Large intestine (tissue), 3 donors: ENCODE measurements around the gene KIF13A. TPM values are rescaled to one million over a fixed set of nuclear protein-coding genes. Genes with fewer than 3 reads are reported as not detected.

Experiments used
- DNase-seq, 2 donors: peaks; one replicate each; pipeline versions ENCODE4 v3.0.0 to v3.0.0-alpha.2; 2013
- H3K27ac ChIP-seq: one replicate; pipeline ENCODE4 v1.5.1; 2013; ENCODE audit warnings: low read length
- H3K27me3 ChIP-seq: 2 replicates; pipeline ENCODE4 v1.6.1; 2013; ENCODE audit warnings: low read length; ENCODE audit not compliant: control insufficient read depth, insufficient read depth
- H3K36me3 ChIP-seq: 2 replicates; pipeline ENCODE4 v1.6.1; 2013; ENCODE audit warnings: low read length; ENCODE audit not compliant: control insufficient read depth, insufficient read depth
- H3K4me1 ChIP-seq: one replicate; pipeline ENCODE4 v1.6.1; 2013; ENCODE audit warnings: low read length; ENCODE audit not compliant: control insufficient read depth, insufficient read depth
- H3K4me3 ChIP-seq: one replicate; pipeline ENCODE4 v1.5.1; 2013; ENCODE audit warnings: low read length
- H3K9me3 ChIP-seq: one replicate; pipeline ENCODE4 v1.6.1; 2013; ENCODE audit warnings: mild to moderate bottlenecking, low read depth, low read length, moderate library complexity; ENCODE audit not compliant: control insufficient read depth
- WGBS: methylation state at CpG from one replicate; pipeline ENCODE4 v1.1.5; 2013; ENCODE audit warnings: low lambda C conversion rate; ENCODE audit not compliant: insufficient coverage; 5-methylcytosine and 5-hydroxymethylcytosine counted together
- polyA plus RNA-seq: library from polyadenylated mRNA; unstranded; fragments of 120-200 nt; gene quantifications from one replicate; pipeline ENCODE4 v1.2.1, GENCODE V29; 2013

The KIF13A gene
- polyA plus RNA-seq, 1 donor: 34.4 TPM

DNA sequence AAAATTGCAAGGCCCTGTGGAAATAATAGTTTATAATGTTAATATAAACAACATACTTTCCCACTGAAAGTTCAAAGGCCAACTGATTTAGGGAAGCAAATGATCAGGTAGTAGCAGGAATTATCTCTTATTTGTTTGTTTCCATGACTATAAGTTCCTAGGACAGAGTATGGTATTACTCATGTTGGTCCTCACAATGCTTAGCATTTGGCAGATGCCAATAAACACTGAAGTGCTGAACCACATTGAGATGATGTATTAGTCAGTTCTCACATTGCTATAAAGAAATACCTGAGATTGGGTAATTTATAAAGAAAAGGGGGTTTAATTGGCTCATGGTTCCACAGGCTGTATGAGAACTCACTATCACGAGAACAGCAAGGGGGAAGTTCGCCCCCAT is 151.1 kb downstream of the KIF13A start:
- Histone ChIP-seq H3K9me3 (no peaks in the 10 kb centered on the region), H3K36me3 (peaks cover 33% of the 10 kb centered on the region), H3K4me1 (no peaks in the 10 kb centered on the region), H3K27me3 (no peaks in the 10 kb centered on the region), H3K4me3 (no peak overlapping the region), H3K27ac (no peak overlapping the region)
- no peak for DNase-seq
- WGBS: no CpG with 5 or more reads among the region's 2 CpGs

DNA sequence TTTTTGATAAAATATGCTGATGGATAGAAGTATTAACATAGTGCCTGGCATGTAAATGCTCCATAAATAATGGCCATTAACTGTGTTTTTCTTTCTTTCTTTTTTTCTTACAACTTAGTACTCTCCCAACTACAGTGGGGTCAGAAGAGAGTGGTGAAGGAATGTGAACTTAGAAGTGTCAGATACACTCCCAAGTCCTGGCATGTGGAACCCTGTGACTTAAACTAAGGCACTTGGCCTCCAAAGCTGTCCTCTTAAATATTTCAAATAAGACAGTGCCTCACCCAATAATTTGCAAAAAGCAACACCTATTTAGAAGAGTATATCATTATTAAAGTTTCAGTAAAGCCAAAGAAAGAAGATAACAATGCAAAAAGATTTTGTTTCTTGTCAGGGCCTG is 151.7 kb downstream of the KIF13A start:
- DNase-seq: no peak
- H3K4me1 ChIP-seq: no peaks in the 10 kb centered on the region
- no peak overlapping the region for H3K27ac ChIP-seq
- H3K27me3 ChIP-seq: no peaks in the 10 kb centered on the region
- H3K36me3 ChIP-seq: peaks cover 38% of the 10 kb centered on the region
- H3K4me3 ChIP-seq: no peak overlapping the region
- no peaks in the 10 kb centered on the region for H3K9me3 ChIP-seq

DNA sequence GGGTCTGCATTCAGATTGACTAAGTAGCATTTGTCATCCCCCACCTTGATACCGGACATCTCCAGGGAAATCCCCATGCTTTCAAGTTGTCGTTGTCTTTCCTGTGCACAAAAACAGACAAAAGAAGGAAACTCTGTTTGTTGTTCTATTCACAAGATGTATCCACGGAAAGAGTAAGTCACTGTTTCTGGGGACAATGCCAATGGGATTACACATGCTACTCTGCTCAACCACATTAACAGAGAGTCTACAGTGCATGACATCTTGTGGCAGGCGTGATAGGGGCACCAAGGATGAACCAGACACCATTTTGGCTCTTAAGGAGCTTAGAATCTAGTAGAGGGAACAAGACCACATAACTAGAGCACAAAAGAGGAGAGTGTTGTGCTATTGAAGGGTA is 156.3 kb downstream of the KIF13A start:
- DNase-seq: no peak
- no CpG with 5 or more reads among the region's 4 CpGs for WGBS
- H3K4me3 ChIP-seq: no peak overlapping the region
- H3K27me3 ChIP-seq: no peaks in the 10 kb centered on the region
- H3K36me3 ChIP-seq: peaks cover 57% of the 10 kb centered on the region
- no peaks in the 10 kb centered on the region for H3K9me3 ChIP-seq
- no peak overlapping the region for H3K27ac ChIP-seq
- H3K4me1 ChIP-seq: no peaks in the 10 kb centered on the region

DNA sequence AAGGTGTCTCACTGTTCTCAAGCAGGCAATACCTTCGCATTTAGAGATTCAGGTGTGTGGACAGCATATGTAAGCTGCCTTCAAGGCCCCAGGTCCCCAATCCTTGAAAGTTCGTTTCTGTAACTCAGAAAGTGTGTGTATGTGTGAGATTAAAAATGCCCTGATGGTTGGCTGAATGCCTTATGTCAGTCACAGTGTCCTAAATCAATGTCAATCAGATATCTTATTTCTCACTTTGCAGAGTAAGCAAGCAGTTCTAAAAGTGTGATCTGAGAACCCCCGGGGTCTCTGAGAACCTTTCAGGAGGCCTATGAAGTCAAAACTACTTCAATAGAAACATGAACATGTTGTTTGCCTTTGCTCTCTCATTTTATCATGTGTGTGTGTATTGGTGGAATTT is 157.5 kb downstream of the KIF13A start:
- no peaks in the 10 kb centered on the region for H3K4me1 ChIP-seq
- no peaks in the 10 kb centered on the region for H3K27me3 ChIP-seq
- no peaks in the 10 kb centered on the region for H3K9me3 ChIP-seq
- WGBS: no CpG with 5 or more reads among the region's 3 CpGs
- DNase-seq: no peak
- no peak overlapping the region for H3K4me3 ChIP-seq
- H3K36me3 ChIP-seq: peaks cover 61% of the 10 kb centered on the region
- H3K27ac ChIP-seq: no peak overlapping the region

DNA sequence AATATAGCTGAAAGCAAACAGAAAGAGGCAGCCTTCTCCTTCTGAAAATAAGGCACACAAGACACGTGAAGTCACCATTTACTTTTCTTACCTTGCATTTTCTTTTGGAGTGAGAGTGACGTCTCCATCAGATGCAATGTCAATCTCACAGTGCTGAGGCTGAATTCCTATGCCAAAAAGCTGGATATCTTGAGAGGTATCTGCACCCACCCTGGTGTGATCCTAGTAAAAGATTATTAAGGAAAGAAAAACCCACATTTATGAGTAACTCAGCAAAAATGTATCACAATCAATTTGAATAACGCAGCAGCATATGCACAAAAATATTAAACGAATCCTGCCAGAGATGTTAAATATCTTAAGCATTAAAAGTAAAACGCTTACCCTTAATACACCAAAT is 159.3 kb downstream of the KIF13A start:
- DNase-seq: no peak
- WGBS: 100% methylated on average over 3 of the region's 5 CpGs
- no peaks in the 10 kb centered on the region for H3K9me3 ChIP-seq
- H3K4me1 ChIP-seq: no peaks in the 10 kb centered on the region
- H3K36me3 ChIP-seq: peaks cover 62% of the 10 kb centered on the region
- H3K27me3 ChIP-seq: no peaks in the 10 kb centered on the region
- H3K4me3 ChIP-seq: no peak overlapping the region
- H3K27ac ChIP-seq: no peak overlapping the region

DNA sequence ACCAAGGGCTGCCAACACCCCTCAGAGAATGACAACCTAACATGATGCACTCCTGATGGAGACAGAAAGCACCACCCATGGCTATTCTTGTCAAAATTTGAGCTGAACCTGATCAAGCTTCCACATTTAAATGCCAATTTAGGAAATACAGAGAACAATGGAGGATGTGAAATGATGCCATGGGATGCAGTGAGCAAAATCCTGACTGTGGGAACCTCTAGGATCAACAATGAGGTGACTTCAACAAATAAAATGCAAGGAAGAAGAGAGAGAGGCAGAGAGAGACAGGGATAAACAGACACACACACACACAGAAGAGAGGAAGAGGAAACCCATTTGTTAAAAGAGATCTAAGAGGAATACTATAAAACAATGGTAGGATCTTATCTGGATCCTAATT is 161.1 kb downstream of the KIF13A start:
- no peaks in the 10 kb centered on the region for H3K9me3 ChIP-seq
- H3K27me3 ChIP-seq: no peaks in the 10 kb centered on the region
- H3K4me1 ChIP-seq: no peaks in the 10 kb centered on the region
- H3K36me3 ChIP-seq: peaks cover 58% of the 10 kb centered on the region
- DNase-seq: no peak
- no peak overlapping the region for H3K27ac ChIP-seq
- no peak overlapping the region for H3K4me3 ChIP-seq

DNA sequence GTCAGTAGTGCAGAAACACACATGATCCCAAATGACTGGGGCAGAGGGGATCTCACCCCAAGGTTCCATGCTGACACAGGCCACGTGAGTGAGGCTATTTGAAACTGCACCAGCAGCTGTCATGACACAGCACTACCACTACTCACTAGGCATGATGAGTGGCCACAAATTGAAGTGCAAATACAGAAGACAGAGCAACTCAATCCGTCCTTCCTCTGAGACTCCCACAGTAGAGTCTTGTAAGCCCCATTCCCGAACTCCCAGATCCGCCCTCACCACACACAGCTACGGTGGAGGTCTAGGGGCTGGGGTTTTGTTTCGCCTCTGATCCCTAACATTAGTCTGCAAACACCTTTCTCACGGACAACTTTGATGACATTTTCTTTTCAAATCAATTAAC is 167.4 kb downstream of the KIF13A start:
- no CpG with 5 or more reads among the region's 7 CpGs for WGBS
- no peak for DNase-seq
- no peaks in the 10 kb centered on the region for H3K27me3 ChIP-seq
- H3K36me3 ChIP-seq: peaks cover 20% of the 10 kb centered on the region
- H3K9me3 ChIP-seq: no peaks in the 10 kb centered on the region
- no peak overlapping the region for H3K27ac ChIP-seq
- peaks cover 5% of the 10 kb centered on the region for H3K4me1 ChIP-seq
- no peak overlapping the region for H3K4me3 ChIP-seq

DNA sequence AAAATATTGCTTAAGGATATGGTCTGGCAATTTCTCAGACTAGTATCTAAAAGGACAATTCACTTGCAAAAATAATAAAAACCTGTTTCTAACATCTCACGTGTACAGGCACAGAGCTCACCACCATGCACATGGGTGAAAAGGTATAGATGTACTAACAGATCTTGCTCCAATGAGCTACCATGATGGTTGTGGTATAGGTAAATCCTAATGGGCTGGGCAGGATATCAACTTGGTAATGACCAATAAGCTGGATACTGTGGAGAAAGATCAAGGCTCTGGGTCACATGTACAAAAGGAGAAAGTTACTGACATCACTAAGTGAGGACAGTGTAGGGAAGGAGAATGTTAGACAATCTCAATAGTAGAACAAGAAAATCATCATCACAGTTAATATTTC is 169.7 kb downstream of the KIF13A start:
- no peak for DNase-seq
- no peak overlapping the region for H3K4me3 ChIP-seq
- H3K4me1 ChIP-seq: peaks cover 5% of the 10 kb centered on the region
- no peaks in the 10 kb centered on the region for H3K9me3 ChIP-seq
- H3K27me3 ChIP-seq: no peaks in the 10 kb centered on the region
- WGBS: no CpG with 5 or more reads among the region's 1 CpG
- H3K36me3 ChIP-seq: peaks cover 19% of the 10 kb centered on the region
- H3K27ac ChIP-seq: no peak overlapping the region

DNA sequence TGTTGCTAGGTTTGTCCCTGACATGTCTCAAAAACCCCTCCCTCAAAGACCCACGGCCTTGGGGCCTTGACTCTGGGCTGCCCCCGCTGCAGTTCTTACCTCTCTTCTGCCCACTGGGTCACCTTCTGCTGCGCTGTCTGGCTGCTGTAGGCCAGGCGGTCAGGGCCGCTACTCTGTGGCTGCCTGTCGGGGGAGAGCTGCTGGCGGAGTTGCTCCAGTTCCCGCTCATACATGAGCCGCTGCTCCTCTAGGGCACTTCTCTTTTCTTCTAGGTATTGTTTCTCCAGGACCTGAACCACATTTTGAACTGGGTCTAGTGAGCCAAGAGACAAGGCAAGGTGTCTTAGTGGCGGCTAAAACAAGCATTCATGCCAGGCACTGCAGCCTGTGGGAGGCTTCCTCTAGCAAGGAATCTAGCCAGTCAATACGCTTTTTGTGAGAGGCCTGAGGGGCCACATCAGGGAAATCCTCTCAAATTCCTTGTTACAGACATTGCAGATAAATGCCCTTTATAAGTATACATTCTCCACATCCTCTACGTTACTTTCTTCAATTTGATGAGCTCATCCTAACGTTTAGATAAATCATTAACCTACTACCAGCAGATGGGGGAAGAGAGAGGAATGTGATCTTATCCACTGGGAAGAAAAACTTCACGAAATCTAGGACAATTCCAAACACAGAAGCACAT is 170.4 kb downstream of the KIF13A start:
- Histone ChIP-seq H3K36me3 (peaks cover 18% of the 10 kb centered on the region), H3K9me3 (no peaks in the 10 kb centered on the region), H3K4me3 (no peak overlapping the region), H3K4me1 (peaks cover 5% of the 10 kb centered on the region), H3K27me3 (no peaks in the 10 kb centered on the region), H3K27ac (peak overlapping the region; percentile 5)
- DNase-seq: peak; percentile 26 to 64
- no CpG with 5 or more reads among the region's 14 CpGs for WGBS

DNA sequence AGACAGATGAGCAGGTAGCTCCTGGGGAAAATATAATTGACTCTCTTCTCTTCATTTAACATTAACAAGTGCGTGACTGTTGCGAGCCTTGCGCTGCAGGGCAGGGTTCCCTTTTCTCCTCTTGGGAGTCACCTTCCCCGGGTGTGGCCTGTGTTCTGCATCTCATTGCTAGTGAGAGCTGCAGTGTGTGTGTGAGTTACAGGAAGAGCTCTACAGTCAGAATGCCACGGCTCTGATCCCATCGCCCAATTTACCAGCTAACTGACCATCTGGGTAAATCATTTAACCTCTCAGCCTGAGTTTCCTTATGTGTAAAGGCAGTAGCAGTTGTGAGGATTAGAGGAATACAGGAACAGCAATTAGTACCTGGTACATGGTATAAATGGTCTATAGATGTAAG is 173.9 kb downstream of the KIF13A start:
- no peak overlapping the region for H3K4me3 ChIP-seq
- peaks cover 5% of the 10 kb centered on the region for H3K4me1 ChIP-seq
- DNase-seq: no peak
- no peak overlapping the region for H3K27ac ChIP-seq
- no CpG with 5 or more reads among the region's 6 CpGs for WGBS
- no peaks in the 10 kb centered on the region for H3K9me3 ChIP-seq
- H3K36me3 ChIP-seq: peaks cover 20% of the 10 kb centered on the region
- no peaks in the 10 kb centered on the region for H3K27me3 ChIP-seq

DNA sequence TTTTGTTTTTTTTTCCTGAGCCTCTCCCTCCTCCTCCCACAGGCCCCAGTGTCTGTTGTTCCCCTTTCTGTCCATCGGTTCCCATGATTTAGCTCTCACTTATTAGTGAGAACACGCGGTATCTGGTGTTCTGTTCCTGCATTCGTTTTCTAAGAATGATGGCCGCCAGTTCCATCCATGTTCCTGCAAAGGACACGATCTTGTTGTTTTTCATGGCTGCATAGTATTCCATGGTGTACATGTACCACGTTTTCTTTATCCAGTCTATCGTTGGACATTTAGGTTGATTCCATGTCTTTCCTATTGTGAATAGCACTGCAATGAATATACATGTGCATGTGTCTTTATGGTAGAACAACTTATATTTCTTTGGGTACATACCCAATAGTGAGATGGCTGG is 175.1 kb downstream of the KIF13A start:
- H3K36me3 ChIP-seq: peaks cover 30% of the 10 kb centered on the region
- no peak overlapping the region for H3K27ac ChIP-seq
- no peaks in the 10 kb centered on the region for H3K27me3 ChIP-seq
- WGBS: 100% methylated on average over 3 of the region's 8 CpGs
- DNase-seq: no peak
- peaks cover 5% of the 10 kb centered on the region for H3K4me1 ChIP-seq
- no peaks in the 10 kb centered on the region for H3K9me3 ChIP-seq
- no peak overlapping the region for H3K4me3 ChIP-seq
